ENCODE results near the gene UBE2E1. TPM values are rescaled to one million over a fixed set of nuclear protein-coding genes. Genes with fewer than 3 reads are reported as not detected.
"Not testable (repeated sequence)": the region's sequence is repeated elsewhere in the genome, so short reads cannot be mapped to it uniquely, and the experiment has no call there.

Gene UBE2E1
- polyA plus RNA-seq, 1 donor: 168 TPM

DNA sequence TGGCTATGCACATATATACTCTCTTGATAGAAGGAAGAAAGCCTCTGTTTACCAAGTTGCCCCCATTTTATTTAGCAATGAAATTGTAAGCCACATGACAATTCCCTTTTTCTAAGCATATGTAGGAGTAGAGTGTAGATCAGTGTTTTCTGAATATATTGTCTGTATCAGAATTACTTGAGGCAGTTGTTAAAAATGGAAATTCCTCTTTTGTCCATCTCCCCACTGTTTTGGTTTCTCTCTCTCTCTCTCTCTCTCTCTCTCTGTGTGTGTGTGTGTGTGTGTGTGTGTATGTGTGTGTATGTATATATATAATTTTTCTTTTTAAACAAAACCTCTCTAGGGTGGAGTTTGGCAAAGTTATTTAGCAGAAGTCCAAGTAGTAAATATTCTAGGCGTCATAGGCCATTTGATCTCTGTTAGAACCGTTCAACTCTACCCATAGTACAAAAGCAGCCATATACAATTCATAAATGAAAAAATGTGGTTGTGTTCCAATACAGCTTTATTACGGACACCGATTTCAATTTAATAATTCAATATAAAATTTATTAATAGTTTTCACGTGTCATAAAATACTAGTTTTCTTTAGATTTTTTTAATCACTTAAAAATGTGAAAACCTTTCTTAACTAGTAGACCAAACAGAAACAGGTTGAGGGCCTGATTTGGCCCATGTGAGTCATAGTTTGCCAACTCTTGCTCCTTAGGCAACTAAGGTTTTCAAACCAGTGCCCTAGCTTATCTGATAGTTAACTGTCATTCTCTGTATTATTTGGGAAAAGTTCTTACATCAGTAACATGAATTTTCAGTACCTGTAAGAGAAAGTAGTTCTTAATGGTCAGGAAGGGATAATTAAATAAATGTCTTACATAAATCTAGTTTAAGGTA is 39.8 kb downstream of the UBE2E1 start:
- no peak for DNase-seq

DNA sequence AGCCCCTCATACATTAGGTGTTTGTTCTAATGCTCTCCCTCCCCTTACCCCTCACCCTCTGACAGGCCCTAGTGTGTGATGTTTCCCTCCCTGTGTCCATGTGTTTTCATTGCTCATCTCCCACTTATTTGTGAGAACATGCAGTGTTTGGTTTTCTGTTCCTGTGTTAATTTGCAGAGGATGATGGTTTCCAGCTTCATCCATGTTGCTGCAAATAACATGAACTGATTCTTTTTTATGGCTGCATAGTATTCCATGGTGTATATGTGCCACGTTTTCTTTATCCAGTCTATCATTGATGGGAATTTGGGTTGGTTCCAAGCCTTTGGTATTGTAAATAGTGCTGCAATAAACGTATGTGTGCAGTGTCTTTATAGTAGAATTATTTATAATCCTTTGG is 43.7 kb downstream of the UBE2E1 start:
- DNase-seq: not testable (repeated sequence)

DNA sequence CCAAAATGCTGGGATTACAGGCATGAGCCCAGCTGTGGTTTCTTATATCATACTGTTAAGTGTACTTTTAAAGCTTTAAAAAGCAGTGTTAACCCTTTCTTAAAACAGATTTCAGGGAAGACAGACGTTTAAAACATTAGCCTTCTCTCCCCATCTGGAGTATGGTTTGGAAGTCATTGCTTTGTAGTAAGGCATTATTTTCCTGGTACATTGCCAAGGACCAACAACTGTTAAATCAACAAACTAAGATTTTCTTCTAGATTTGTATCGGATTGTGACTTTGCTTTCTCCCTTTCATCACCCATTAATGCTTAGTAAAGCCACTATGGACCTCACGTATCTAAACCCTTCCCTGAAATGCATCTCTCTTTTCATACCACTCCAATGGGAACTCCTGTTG is 50.5 kb downstream of the UBE2E1 start:
- no peak for DNase-seq

DNA sequence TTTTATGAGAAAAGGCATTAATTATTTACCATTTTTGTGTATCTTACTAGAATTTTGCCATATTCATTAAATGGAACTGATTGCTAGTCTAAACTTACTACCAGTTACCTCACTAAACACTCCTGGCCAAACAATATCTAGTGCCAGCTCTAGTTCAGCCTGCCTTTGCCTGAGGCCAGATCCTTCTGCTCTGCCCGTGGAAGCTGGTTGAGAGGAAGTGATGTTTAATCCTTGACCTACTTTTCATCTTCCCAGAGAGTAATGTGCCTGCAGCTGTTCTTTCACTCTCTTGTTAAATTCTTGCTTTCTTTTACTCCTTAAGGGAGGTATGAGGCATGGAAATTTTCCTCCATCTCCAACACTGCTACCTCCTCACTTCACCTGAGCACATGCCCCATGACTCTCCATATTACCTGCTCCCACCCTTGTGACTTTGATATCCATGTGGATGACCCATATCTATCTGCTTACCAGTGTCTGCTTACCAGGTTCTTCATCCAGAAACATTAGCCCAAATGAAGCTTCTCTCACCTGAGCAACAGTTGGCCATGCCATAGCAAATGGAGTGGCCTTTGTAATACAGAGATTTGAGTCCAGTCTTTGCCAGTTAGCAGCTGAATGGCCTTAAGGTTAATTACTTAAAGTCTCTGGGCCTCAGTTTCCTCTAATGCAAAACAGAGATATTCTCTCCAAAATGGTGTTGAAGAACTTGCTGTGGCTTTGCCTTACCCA is 53.4 kb downstream of the UBE2E1 start:
- no peak for DNase-seq

DNA sequence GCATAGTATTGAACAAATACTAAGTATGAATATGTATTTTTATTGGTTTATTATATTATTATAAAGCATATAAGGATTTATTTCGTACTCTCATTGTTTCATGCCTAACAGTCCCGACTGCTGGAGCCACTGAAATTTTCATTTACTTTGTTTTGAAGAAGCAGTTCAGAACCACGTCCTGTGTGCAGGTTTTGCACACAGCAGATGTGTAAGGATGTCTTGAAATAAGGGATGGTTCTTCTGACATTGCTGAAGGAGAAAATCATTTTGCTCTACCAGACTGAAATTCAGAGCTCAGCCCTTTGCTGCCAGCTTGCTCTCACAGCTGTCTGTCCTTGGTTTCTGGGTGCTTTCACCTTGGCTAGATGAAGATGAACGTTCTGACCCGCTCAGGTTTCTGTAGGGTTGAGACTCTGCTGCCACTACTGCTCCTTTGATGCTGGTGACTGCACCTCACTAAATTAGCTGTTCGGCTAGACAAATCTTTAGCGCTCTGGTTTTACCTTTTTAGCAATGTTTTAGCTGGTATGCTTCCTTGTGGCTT is 54.2 kb downstream of the UBE2E1 start:
- DNase-seq: no peak

DNA sequence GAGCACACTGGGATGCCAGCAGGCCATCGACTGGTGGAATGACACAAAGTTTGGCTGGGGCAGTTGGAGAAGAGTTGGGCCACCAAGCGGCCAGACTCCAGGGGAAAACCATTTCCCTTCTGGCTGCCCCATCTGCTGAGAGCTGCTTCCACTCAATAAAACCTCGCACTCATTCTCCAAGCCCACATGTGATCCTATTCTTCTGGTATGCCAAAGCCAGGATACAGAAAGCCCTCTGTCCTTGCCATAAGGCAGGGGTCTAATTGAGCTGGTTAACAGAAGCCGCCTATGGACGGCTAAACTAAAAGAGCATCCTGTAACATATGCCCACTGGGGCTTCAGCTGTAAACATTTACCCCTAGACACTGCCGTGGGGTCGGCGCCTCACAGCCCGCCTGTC is 55.9 kb downstream of the UBE2E1 start:
- no peak for DNase-seq

DNA sequence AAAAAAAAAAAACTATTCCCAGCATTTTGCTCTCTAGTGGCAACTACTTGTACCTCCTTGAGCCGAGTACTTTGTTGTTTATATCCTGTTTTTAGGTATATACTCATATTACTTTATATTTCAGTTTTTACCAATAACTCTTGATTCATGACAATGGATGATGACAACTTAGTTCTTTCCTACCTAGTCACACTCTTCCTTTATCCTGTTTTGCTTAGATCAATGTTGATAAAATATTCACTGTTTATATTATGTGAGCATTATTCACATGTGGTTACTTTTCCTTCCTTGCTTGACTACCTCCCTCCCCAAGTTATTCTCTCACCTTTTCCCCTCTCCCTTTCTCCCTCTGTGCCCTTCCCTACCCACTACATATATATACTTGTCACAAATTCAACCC is 57.3 kb downstream of the UBE2E1 start:
- DNase-seq: no peak

DNA sequence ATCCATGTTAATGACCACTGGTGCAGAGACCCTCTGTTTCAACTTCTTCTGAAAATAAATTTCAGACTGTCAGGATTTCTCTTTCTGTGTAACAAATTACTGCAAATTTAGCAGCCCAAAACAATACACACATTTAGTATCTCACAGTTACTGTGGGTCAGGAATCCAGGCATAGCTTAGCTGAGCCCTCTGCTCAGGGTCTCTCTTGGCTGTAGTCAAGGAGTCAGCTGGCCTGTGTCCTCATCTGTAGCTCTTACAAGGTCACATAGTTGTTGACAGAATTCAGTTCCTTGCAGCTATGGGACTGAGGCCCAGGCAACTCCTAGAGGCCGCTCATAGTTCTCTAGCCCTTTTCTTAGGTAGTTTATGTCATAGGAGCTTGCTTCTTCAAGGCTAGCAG is 59.2 kb downstream of the UBE2E1 start:
- DNase-seq: peak; percentile 31

DNA sequence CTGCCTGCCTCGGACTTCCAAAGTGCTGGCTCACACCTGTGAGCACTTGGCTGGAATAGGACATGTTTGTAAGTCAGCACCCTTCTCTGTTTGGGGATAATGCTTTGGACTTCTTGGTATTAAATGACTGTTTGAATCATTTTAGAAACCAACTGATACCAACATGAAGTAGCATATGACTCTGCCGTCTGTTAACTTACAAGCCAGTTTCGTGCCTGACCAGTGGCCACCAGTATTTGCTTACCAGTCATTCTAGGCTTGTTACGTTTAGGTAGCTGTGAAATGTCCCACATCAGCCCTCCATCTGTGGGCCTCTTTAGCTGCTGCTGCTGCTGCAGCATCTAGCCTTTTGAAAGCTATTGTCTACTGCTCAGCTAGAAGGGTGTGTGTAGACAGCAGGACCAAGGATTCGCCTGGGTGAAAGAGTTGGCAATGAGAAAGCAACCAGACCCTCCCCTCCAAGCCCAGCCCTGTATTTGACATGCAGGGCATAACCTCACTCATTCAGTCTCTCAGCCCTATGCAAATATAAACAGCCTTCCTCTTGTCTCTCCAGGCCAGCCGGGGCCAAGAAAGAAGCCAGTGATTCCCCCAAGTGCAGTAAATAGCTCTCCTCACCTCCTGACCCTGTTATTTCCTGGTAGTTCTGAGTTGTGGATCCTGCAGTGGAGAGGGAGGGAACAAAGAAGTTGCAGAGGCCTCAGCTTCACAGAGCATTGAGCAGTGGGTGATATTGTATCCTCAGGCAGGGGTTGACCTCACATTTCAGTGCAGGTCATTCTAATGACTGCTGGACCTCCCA is 60.0 kb downstream of the UBE2E1 start:
- DNase-seq: peak; percentile 56

DNA sequence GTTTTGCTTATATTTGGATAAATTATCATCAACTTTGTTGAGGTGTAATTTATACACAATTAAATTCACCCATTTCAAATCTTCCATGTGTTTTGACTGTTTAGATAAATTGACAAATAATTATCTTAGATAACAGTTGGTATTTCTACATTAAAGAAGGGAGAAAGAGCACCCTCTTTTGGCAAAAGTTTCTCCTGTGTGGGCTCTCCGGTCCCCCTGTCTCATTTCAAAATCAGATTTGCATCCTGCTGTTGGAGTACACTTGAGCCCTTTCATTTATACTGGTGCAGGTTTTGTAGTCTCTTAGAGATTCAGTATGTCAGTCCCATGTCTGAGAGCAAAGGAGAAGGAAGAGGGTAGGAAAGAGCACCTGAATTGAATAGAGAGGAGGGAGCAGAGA is 61.6 kb downstream of the UBE2E1 start:
- DNase-seq: no peak

DNA sequence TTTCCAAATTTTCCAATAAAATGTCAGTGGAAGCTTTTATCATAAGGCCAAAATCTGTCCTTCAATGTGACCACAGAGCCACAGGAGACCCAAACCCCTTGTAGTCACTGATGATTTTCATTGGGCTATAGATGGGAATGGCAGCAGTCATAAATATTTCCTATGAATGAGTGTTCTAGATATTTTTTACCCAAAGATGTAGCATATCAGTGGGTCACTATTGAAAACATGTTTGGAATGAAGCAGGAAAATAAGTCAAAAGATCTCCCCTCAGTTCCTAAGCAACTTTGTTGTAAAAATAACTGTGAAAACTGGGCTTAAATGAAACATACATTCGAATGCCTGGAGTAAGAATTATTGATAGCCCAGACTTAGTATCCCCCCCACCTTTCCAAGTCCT is 62.1 kb downstream of the UBE2E1 start:
- no peak for DNase-seq

DNA sequence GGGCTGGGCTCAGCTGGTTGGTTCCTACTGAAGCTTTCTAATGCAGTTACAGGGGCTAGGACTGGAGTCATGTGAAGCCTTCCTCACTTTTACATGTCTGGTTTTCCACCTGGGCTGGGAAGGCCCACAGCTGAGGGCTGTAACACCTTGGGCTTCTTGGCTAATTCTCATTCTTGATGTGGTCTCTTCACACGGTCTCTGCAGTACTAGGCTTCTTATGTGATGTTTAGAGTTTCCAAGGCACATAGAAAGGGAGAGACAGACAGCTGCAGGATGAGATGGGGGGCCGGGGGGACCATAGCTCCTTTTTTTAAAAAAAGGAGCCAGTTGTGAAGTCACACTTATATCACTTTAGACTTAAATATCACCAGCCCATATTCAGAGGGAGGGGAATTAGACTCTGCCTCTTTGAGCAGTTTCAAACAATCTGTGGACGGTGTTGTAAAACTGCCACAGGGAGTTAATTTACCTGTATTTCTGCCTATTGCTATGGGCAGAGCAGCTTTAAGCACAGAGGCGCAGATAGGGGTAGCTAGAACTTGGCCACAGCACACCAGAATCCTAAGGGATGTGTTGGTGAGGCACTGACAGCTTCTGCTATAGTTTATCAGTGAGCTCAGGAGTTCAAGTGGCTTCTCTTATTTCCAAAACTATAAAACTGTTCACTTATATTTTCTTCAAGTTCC is 64.4 kb downstream of the UBE2E1 start:
- DNase-seq: peak; percentile 50

DNA sequence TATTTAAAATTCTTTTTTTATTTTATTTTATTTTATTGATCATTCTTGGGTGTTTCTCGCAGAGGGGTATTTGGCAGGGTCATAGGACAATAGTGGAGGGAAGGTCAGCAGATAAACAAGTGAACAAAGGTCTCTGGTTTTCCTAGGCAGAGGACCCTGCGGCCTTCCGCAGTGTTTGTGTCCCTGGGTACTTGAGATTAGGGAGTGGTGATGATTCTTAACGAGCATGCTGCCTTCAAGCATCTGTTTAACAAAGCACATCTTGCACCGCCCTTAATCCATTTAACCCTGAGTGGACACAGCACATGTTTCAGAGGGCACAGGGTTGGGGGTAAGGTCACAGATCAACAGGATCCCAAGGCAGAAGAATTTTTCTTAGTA is 64.9 kb downstream of the UBE2E1 start:
- DNase-seq: not testable (repeated sequence)

DNA sequence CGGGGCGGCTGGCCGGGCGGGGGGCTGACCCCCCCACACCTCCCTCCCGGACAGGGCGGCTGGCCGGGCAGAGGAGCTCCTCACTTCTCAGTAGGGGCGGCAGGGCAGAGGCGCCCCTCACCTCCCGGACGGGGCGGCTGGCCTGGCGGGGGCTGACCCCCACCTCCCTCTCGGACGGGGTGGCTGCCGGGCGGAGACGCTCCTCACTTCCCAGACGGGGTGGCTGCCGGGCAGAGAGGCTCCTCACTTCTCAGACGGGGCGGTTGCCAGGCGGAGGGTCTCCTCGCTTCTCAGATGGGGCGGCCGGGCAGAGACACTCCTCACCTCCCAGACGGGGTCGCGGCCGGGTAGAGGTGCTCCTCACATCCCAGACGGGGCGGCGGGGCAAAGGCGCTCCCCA is 65.6 kb downstream of the UBE2E1 start:
- DNase-seq: not testable (repeated sequence)

DNA sequence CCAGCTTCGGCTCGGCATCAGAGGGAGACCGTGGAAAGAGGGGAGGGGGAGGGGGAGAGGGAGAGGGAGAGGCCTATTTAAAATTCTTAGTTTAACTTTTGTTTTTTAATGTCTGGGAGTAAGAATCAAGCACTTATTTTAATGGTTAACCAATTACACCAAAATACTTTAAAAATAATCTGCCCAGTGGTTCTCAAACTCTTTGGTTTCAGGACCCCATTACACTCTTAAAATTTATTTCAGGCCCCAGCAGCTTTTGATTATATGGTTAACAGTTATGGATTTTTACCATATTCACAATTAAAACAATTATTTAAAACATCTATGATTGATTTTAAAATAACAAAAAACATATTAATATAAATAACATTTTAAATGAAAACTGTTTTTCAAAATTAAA is 66.6 kb downstream of the UBE2E1 start:
- DNase-seq: no peak

DNA sequence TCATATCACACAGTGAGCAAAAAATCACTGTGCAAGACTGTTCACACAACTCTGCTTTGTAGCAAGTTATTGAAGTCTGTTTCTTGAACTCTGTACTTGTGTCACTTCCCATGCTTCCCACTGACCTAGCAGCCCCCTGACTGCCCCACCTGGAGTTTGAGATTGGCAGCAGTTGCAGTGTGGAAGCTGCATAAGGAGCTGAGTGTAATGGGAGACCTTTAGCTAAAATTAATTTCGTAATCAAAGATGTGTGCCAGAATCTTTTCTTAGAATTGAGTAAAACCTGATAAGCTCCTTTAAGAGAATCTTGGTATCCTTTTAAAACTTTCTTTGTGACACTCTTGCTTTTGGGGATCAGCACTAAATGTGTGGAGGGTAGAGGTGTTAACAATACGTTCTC is 68.2 kb downstream of the UBE2E1 start:
- no peak for DNase-seq

DNA sequence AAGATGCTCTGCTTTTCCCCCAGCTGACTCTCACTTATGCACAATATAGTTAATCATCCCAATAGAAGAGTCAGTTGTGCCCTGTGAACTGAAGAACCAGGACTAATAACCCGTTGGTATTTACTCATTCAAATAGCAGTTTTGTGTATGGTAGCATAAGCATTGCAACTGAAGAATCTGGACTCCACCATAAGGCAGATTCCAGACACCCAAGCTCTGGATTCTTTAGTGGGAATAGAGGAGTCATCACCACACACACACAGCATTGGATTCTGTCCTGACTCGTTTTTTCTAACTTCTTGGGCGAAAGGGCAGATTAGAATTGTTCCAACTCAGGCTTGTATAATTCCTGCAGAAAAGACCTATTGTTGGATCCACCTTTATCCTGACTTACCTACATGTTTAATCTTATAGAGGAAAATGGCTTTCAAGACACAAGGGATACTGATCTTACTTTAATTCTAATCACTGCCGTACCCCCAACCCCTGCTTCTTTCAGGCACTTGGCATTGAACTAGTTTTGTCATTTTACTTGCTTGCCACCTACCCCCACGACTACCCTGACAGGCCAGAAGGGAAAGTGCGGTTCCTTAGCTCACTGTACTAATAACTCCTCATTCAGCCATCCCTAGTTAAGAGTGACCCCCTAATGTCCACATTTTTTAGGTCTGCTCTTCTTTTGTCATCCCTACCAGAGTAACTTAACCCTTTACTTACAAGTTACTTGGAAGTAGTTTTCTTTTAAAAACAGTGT is 68.8 kb downstream of the UBE2E1 start:
- DNase-seq: no peak

DNA sequence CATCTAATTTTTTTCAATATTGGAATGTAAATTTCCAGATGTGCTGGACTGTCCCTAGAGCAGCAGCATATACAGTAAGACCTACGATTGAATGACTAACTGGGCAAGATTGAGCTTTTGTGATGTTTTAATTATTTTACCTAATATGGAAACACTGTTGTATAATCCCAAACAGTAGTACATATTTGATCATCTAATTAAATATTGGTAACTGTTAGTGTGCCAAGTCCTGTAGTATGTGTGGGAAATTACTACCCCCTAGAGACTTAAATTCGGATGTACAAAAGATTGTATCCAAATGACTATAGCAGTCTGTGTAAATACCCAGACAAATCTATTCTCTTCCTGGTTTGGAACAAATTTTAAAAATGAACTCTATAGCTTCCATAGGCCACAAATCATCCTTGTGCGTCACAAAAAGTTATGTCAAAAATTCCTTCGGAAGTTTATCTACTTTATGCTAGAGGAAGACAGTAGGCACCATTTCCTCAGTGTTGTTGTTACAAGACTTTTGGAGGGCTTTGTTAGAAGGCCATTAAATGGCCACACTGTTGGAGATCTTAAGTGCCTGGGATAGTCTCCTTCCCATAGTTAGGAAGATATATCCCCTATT is 69.5 kb downstream of the UBE2E1 start:
- DNase-seq: no peak

DNA sequence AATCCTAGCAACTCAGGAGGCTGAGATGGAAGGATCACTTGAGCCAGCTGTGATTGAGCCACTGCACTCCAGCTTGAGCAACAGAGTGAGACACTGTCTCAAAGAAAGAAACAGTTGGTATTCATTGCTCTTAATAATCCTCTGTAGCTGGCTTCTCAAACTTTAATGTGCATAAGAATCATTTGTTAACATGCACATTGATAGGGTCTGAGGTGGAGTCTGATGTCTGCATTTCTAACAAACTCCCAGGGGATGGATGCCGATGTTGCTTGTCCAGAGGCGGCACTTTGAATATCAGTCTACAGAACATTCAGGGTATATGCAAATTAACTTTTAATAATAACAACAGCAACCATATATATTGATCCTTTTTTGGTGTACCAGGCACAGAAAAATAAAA is 71.2 kb downstream of the UBE2E1 start:
- DNase-seq: no peak

DNA sequence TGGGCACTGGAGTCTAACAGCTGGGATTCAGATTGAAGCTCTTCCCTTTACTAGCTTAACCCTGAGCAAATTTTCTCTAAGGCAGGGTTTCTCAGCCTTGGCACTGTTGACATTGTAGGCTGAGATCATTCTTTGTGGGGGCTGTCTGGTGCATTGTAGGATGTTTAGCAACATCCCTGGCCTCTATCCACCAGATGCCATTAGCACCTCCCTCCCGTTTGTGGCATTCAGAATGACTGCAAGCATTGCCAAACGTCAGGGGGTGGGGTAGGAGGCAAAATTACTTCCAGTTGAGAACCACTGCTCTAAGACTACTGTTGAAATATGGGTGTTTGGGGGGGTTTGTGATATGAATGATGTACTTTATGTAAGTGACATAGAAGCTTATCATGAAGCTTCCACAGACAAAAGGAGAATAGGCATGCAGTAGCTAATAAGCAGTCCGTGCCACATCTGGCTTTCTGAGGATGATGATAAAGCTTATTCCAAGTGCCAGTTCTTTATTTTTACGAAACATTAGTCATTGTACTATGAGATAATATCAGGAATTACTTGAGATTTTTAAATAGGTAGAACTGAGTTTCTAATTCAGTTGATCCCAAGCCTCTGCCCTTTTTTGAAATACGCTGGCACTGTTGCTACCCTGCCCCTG is 71.7 kb downstream of the UBE2E1 start:
- no peak for DNase-seq

Measured in left kidney (tissue), 2 donors.